Measurements from ENCODE around the gene DSCAML1. TPM values are rescaled to one million over a fixed set of nuclear protein-coding genes. Genes with fewer than 3 reads are reported as not detected.

DSCAML1 gene
- total RNA-seq, 1 donor from 2014 or later: not detected

DNA sequence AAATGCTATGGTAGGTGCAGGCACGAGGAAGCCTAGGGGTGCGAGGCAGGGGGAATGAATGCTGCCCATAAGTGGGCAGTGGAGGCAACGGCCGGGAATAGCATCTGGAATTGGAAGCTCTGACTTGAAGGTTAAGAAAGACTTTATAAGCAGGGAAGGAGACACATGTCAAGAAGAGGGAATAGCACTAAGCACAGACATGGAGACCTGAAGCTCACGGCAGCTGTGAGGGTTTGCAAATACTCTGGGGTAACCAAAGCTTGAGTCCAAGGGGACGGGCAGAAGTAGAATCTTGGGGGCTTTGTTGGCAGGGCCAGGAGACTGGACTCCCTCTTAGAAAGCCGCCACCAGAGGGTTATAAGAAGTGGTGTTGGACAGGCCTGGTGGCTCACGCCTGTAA lies 356.8 kb downstream of the DSCAML1 start:
- Mint-ChIP-seq H3K4me3 (ENCODE audit: unreplicated experiment) (no peak overlapping the region), H3K27me3 (ENCODE audit: unreplicated experiment) (peaks cover 45% of the 10 kb centered on the region), H3K27ac (ENCODE audit: unreplicated experiment) (no peak overlapping the region), H3K4me1 (ENCODE audit: unreplicated experiment) (no peaks in the 10 kb centered on the region), H3K36me3 (ENCODE audit: unreplicated experiment) (no peaks in the 10 kb centered on the region), H3K9me3 (ENCODE audit: unreplicated experiment) (no peaks in the 10 kb centered on the region)
- TF ChIP-seq, protein P1, sequence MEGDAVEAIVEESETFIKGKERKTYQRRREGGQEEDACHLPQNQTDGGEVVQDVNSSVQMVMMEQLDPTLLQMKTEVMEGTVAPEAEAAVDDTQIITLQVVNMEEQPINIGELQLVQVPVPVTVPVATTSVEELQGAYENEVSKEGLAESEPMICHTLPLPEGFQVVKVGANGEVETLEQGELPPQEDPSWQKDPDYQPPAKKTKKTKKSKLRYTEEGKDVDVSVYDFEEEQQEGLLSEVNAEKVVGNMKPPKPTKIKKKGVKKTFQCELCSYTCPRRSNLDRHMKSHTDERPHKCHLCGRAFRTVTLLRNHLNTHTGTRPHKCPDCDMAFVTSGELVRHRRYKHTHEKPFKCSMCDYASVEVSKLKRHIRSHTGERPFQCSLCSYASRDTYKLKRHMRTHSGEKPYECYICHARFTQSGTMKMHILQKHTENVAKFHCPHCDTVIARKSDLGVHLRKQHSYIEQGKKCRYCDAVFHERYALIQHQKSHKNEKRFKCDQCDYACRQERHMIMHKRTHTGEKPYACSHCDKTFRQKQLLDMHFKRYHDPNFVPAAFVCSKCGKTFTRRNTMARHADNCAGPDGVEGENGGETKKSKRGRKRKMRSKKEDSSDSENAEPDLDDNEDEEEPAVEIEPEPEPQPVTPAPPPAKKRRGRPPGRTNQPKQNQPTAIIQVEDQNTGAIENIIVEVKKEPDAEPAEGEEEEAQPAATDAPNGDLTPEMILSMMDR (IDR thresholded peaks at IDR 0.05): no peak
- DNase-seq (ENCODE audit: extremely low spot score, unreplicated experiment): no peak

DNA sequence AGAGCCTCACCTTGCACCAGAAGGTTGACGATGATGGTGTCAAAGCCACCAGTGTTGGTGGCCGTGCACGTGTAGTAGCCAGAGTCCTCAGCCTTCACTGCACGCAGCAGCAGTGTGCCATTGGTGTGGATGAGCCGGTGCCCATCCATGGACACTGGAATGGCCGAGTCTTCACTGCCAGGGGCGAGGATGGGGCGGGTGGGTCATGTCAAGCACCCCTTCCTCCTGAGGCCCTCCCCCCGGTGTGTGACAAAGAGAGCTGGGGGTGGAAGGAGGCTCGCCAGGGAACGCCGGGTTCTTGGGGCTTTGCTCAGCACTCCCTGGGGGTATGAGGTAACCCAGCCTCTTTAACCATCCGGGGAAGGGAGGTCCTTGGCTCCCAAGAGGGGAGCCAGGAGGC lies 357.8 kb downstream of the DSCAML1 start:
- no peak overlapping the region for H3K4me3 Mint-ChIP-seq (ENCODE audit: unreplicated experiment)
- TF ChIP-seq, protein P1 (IDR thresholded peaks at IDR 0.05): no peak
- H3K27me3 Mint-ChIP-seq (ENCODE audit: unreplicated experiment): peaks cover 38% of the 10 kb centered on the region
- no peaks in the 10 kb centered on the region for H3K9me3 Mint-ChIP-seq (ENCODE audit: unreplicated experiment)
- no peak overlapping the region for H3K27ac Mint-ChIP-seq (ENCODE audit: unreplicated experiment)
- no peaks in the 10 kb centered on the region for H3K4me1 Mint-ChIP-seq (ENCODE audit: unreplicated experiment)
- H3K36me3 Mint-ChIP-seq (ENCODE audit: unreplicated experiment): no peaks in the 10 kb centered on the region
- DNase-seq (ENCODE audit: extremely low spot score, unreplicated experiment): no peak

DNA sequence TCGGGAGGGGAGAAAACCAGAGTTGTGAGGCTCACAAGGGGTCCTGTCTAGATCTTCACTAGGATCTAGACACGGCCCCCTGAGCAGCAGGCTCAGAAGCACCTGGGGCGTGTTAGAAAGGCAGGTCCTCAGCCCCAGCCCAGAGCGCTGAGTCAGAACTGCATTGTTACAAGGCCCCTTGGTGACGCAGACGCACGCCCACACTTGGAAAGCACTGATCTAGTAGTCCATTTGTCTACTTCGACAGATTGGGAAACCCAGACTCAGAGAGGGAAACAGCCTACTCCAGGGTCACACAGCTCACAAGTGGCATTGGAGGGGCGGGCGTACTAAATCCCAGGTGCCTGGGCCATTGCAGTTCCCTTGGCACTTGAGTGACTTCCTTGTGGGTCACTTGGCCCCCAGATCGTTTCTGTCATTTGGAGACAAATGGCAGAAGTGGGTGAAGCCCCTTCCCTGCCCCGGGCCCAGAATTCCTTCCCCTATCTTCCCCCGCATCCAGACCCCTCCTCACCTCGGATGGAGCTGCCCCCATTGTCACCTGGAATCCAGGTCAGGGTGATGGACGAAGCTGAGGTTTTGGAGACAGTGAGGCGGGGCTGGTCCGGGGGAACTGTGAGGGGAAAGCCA lies 358.5 kb downstream of the DSCAML1 start:
- H3K27me3 Mint-ChIP-seq (ENCODE audit: unreplicated experiment): peaks cover 31% of the 10 kb centered on the region
- no peaks in the 10 kb centered on the region for H3K9me3 Mint-ChIP-seq (ENCODE audit: unreplicated experiment)
- H3K4me1 Mint-ChIP-seq (ENCODE audit: unreplicated experiment): no peaks in the 10 kb centered on the region
- no peak for DNase-seq (ENCODE audit: extremely low spot score, unreplicated experiment)
- no peaks in the 10 kb centered on the region for H3K36me3 Mint-ChIP-seq (ENCODE audit: unreplicated experiment)
- TF ChIP-seq, protein P1 (IDR thresholded peaks at IDR 0.05): no peak
- H3K4me3 Mint-ChIP-seq (ENCODE audit: unreplicated experiment): no peak overlapping the region
- H3K27ac Mint-ChIP-seq (ENCODE audit: unreplicated experiment): no peak overlapping the region

DNA sequence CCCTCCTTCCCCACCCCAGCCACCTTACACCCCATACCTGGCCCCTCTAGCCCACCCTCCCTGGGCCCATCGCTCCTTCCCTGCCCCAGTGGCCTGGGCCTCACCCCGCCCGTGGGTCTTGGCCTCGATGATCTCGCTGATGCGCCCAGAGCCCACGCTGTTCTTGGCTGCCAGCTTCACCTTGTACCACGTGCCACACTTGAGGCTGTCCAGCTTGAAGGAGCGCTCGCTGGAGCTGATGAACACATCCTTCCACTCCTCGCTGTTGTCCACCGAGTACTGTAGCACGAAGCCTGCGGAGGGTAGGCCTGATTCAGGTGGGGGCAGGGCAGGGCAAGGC lies 359.3 kb downstream of the DSCAML1 start:
- TF ChIP-seq, protein P1 (IDR thresholded peaks at IDR 0.05): no peak
- no peaks in the 10 kb centered on the region for H3K36me3 Mint-ChIP-seq (ENCODE audit: unreplicated experiment)
- no peaks in the 10 kb centered on the region for H3K9me3 Mint-ChIP-seq (ENCODE audit: unreplicated experiment)
- no peak overlapping the region for H3K4me3 Mint-ChIP-seq (ENCODE audit: unreplicated experiment)
- DNase-seq (ENCODE audit: extremely low spot score, unreplicated experiment): no peak
- H3K4me1 Mint-ChIP-seq (ENCODE audit: unreplicated experiment): no peaks in the 10 kb centered on the region
- H3K27me3 Mint-ChIP-seq (ENCODE audit: unreplicated experiment): peaks cover 27% of the 10 kb centered on the region
- H3K27ac Mint-ChIP-seq (ENCODE audit: unreplicated experiment): no peak overlapping the region

DNA sequence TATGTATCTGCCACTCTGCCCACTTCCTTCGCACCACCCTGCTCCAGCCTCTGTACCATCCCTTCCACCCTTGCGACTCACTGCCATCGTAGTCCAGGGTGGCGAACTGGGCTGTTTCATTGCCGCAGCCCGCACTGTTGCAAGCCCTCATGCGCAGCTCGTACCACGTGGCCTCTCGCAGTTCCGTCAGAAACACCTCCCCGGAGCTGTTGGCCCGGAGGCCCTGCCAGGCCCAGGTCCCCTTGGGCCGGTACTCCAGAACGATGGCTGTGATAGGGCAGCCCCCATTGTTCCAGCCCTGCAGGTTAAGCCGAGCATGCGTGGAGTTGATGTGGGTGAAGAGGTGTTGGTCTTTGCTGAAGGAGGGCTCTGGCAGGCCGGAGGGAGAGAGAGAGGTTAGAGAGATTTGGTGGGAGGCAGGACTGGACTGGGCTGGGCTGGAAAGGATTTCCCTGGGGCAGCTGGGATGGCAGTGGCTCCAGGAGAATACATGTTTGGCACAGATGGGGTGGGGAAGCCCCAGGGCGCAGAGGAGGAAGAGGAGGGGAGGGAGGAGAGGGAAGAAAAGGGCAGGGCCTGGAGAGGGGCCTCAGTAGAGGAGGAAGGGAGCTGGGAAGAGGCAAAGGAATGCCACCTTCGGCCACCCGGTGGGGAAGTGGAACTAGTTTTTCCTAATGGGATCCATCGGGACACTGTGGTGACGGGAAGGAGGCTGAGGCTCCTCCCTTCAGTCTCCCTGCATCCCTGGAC lies 359.8 kb downstream of the DSCAML1 start:
- Mint-ChIP-seq H3K4me3 (ENCODE audit: unreplicated experiment) (no peak overlapping the region), H3K9me3 (ENCODE audit: unreplicated experiment) (no peaks in the 10 kb centered on the region), H3K4me1 (ENCODE audit: unreplicated experiment) (no peaks in the 10 kb centered on the region), H3K27ac (ENCODE audit: unreplicated experiment) (no peak overlapping the region), H3K36me3 (ENCODE audit: unreplicated experiment) (no peaks in the 10 kb centered on the region), H3K27me3 (ENCODE audit: unreplicated experiment) (peaks cover 30% of the 10 kb centered on the region)
- no peak for DNase-seq (ENCODE audit: extremely low spot score, unreplicated experiment)
- TF ChIP-seq, protein P1 (IDR thresholded peaks at IDR 0.05): no peak
